Measurements from ENCODE around the gene AKAP11.

GRCh38 chr13:42275098-42275471, 3.1 kb downstream of the AKAP11 start:
- TF ChIP-seq CTCF (IDR thresholded peaks at IDR 0.05; ENCODE audit: poor library complexity, severe bottlenecking) (no peak), EP300 (conservative IDR thresholded peaks at IDR 0.05; ENCODE audit: poor library complexity, severe bottlenecking) (no peak), EZH2 (IDR thresholded peaks at IDR 0.05; ENCODE audit: borderline replicate concordance, insufficient read depth, low read length, poor library complexity, severe bottlenecking) (no peak), POLR2AphosphoS5 (IDR thresholded peaks at IDR 0.05) (no peak), REST (IDR thresholded peaks at IDR 0.05; ENCODE audit: borderline replicate concordance) (no peak), RAD21 (conservative IDR thresholded peaks at IDR 0.05) (no peak)

All from neural cell (in vitro differentiated cells).